Effector CD8-positive, alpha-beta T cell (primary cell): Measurements from ENCODE around the gene DMD.

Source experiments
- DNase-seq: peaks from one replicate; lab custom pipeline; 2025; lab: John Stamatoyannopoulos, UW

Gene DMD

GRCh38 chrX:31708116-31708515 is 1503.2 kb downstream of the DMD start:
- DNase-seq = no peak

- no peak for DNase-seq
Measured at GRCh38 chrX:31706466-31706865, 1504.9 kb downstream of the DMD start.

GRCh38 chrX:31705816-31706215 is 1505.5 kb downstream of the DMD start:
- no peak for DNase-seq

- DNase-seq = no peak
Measured at GRCh38 chrX:31704938-31705337, 1506.4 kb downstream of the DMD start.

GRCh38 chrX:31702222-31702621 is 1509.1 kb downstream of the DMD start:
- DNase-seq = no peak

- no peak for DNase-seq
Measured at GRCh38 chrX:31697294-31697916, 1513.9 kb downstream of the DMD start.

GRCh38 chrX:31679861-31680260 is 1531.5 kb downstream of the DMD start:
- DNase-seq = no peak

GRCh38 chrX:31670245-31670644 is 1541.1 kb downstream of the DMD start:
- DNase-seq = no peak

GRCh38 chrX:31665454-31665853 is 1545.9 kb downstream of the DMD start:
- DNase-seq = no peak

GRCh38 chrX:31663172-31663571 is 1548.2 kb downstream of the DMD start:
- DNase-seq = no peak

- DNase-seq = no peak
Measured at GRCh38 chrX:31661280-31661810, 1550.0 kb downstream of the DMD start.

GRCh38 chrX:31658360-31658759 is 1553.0 kb downstream of the DMD start:
- DNase-seq = no peak

GRCh38 chrX:31656013-31656412 is 1555.3 kb downstream of the DMD start:
- no peak for DNase-seq

- no peak for DNase-seq
Measured at GRCh38 chrX:31653422-31653821, 1557.9 kb downstream of the DMD start.

GRCh38 chrX:31652650-31653049 is 1558.7 kb downstream of the DMD start:
- no peak for DNase-seq

- no peak for DNase-seq
Measured at GRCh38 chrX:31649201-31649600, 1562.1 kb downstream of the DMD start.

- DNase-seq = no peak
Measured at GRCh38 chrX:31633349-31633748, 1578.0 kb downstream of the DMD start.

- DNase-seq = no peak
Measured at GRCh38 chrX:31629195-31629594, 1582.2 kb downstream of the DMD start.

- no peak for DNase-seq
Measured at GRCh38 chrX:31609130-31609529, 1602.2 kb downstream of the DMD start.

- DNase-seq = no peak
Measured at GRCh38 chrX:31608638-31609037, 1602.7 kb downstream of the DMD start.

GRCh38 chrX:31606771-31607170 is 1604.6 kb downstream of the DMD start:
- DNase-seq = no peak

GRCh38 chrX:31604629-31605221 is 1606.6 kb downstream of the DMD start:
- no peak for DNase-seq

- no peak for DNase-seq
Measured at GRCh38 chrX:31603411-31604120, 1607.8 kb downstream of the DMD start.
